K562 (cell line): Measurements from ENCODE around the gene SH3BGRL3. TPM values are rescaled to one million over a fixed set of nuclear protein-coding genes. Genes with fewer than 3 reads are reported as not detected.
A peak's percentile ranks its signal among the peaks of the same experiment; 100 is the strongest.

ENCODE experiments used
- BDP1 ChIP-seq: IDR thresholded peaks from 3 replicates; pipeline ENCODE4 v1.6.1; 2011; ENCODE audit not compliant: insufficient read length, insufficient read depth
- DPF2 ChIP-seq: fragments of 450-650 bp; IDR thresholded peaks from 2 replicates; pipeline ENCODE4 v1.6.1; 2016
- ETV6 ChIP-seq, 3 experiments: fragments of 150-350 bp in 1 of 3; sonication (generic) in 1 of 3; formaldehyde crosslinking in 1 of 3; IDR thresholded peaks; 2 replicates each; pipeline versions ENCODE4 v1.6.1 to v1.8.0; 2014 to 2022; ENCODE audit warnings: borderline replicate concordance in 2 of 3, low read depth in 2 of 3, antibody characterized with exemption in 1 of 3, low read length in 1 of 3, mild to moderate bottlenecking in 1 of 3, missing genetic modification reagents in 1 of 3
- GMEB1 ChIP-seq: fragments of 250-450 bp; sonication (Bioruptor Pico); IDR thresholded peaks from 2 replicates; pipeline ENCODE4 v1.4.0; 2020; ENCODE audit warnings: mild to moderate bottlenecking
- GTF2E2 ChIP-seq: fragments of 200-800 bp; sonication (Bioruptor generic); IDR thresholded peaks from 2 replicates; pipeline ENCODE4 v1.6.1; 2016; ENCODE audit warnings: missing genetic modification characterization, missing compliant biosample characterization
- PATZ1 ChIP-seq: fragments of 250-450 bp; sonication (Bioruptor Pico); IDR thresholded peaks from 2 replicates; pipeline ENCODE4 v1.5.0; 2020; ENCODE audit warnings: mild to moderate bottlenecking, borderline replicate concordance
- PPARD ChIP-seq: fragments of 250-450 bp; sonication (Bioruptor Pico); IDR thresholded peaks from 2 replicates; pipeline ENCODE4 v1.8.0; 2022; ENCODE audit warnings: inconsistent platforms, mild to moderate bottlenecking, moderate library complexity
- THAP12 ChIP-seq: fragments of 250-450 bp; sonication (Bioruptor Pico); IDR thresholded peaks from 2 replicates; pipeline ENCODE4 v1.9.0; 2021; ENCODE audit warnings: mild to moderate bottlenecking, inconsistent platforms
- polyA plus RNA-seq, 8 experiments: library from polyadenylated mRNA; depleted of rRNA in 4 of 8; stranded (reverse) in 5 of 8; unstranded in 3 of 8; fragments of >200 nt; fragmentation: Nextera tagmentation in 2 of 8; fragmentation: Illumina TruSeq in 1 of 8; extraction: Ambion mirVana in 2 of 8; extraction: Trizol in 1 of 8; gene quantifications; 2 replicates each; pipeline versions ENCODE4 v1.2.1 to v1.2.3, GENCODE V29; 2011 to 2014; ENCODE audit warnings: inconsistent platforms in 1 of 8, missing spikeins in 1 of 8
- total RNA-seq, 7 experiments: library from RNA; depleted of rRNA in 6 of 7; stranded (reverse); fragments of >200 nt in 6 of 7; fragmentation: Illumina TruSeq in 2 of 7; extraction: Trizol in 2 of 7; gene quantifications; 2 replicates each; pipeline versions ENCODE4 v1.2.1 to v1.2.3, GENCODE V29; 2011 to 2021; ENCODE audit warnings: low replicate concordance in 1 of 7
- TF ChIP-seq, protein P1 (sequence below): fragments of 250-450 bp; sonication (Bioruptor Pico); IDR thresholded peaks from 2 replicates; pipeline ENCODE4 v1.5.0; 2020; ENCODE audit warnings: mild to moderate bottlenecking
- TF ChIP-seq, protein P2 (sequence below): sonication (generic); formaldehyde crosslinking; IDR thresholded peaks from 2 replicates; pipeline ENCODE4 v1.9.0; 2022; ENCODE audit warnings: mild to moderate bottlenecking, missing genetic modification reagents

Gene SH3BGRL3
- total and polyA plus RNA-seq, 9 of the 15 experiments (the other 6 are each of a cell fraction or from before 2014, with no cell fraction given) = 30.3 to 140 (median 54.2) TPM

DNA sequence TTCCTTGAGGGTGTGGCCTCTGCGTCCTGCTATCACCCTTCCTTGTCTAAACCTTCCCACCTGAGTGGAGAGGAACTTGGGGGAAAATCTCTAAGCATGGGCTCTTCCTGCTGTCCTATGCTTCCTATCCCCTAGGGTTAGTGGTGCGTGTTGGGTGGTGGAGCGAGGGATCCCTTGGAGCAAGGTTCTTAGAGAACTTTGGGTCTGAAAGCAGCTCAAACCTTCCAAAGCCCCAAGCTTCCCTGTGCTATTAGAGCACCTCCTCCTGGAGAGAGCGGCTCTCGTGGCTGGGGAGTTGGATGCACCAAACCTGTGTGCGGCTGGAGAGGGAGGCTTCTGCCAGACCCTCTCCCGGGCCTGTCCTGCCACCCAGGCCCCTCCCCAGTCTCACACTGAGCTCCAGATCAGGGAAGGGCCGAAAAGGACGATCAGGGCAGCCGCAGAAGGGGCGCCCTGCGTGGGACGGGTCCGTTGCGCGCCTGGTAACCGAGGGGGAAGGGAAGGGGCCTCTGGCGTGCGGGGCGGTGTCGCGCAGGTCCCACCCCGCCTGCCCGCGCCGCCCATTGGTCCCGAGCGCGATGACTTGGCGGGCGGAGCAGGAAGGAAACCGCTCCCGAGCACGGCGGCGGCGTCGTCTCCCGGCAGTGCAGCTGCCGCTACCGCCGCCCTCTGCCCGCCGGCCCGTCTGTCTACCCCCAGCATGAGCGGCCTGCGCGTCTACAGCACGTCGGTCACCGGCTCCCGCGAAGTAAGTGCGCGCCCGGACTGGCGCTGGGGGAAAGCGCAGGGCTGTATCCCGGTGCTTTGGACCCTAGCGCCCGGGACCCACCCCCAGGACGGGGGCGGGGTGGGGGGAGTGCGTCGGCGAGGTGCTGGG, at the start of gene SH3BGRL3 (continued):
- peak; percentile 88 for TF ChIP-seq THAP12 (CRISPR knock-in tag)
- TF ChIP-seq ETV6 (IDR thresholded peaks at IDR 0.05; ENCODE audit: borderline replicate concordance in 1 of 2, low read depth in 2 of 2, low read length in 1 of 2) = no peak
- TF ChIP-seq ETV6 (CRISPR knock-in tag; IDR thresholded peaks at IDR 0.05; ENCODE audit: borderline replicate concordance) = peak; percentile 41; the same call in 1 of the 2 replicates
- TF ChIP-seq, protein P1, sequence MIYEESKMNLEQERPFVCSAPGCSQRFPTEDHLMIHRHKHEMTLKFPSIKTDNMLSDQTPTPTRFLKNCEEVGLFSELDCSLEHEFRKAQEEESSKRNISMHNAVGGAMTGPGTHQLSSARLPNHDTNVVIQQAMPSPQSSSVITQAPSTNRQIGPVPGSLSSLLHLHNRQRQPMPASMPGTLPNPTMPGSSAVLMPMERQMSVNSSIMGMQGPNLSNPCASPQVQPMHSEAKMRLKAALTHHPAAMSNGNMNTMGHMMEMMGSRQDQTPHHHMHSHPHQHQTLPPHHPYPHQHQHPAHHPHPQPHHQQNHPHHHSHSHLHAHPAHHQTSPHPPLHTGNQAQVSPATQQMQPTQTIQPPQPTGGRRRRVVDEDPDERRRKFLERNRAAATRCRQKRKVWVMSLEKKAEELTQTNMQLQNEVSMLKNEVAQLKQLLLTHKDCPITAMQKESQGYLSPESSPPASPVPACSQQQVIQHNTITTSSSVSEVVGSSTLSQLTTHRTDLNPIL (CRISPR knock-in tag) = 0 out of 2 replicates have a peak, but pooled peaks have one; percentile 12
- peak; percentile 65 for TF ChIP-seq GMEB1 (CRISPR knock-in tag)
- TF ChIP-seq PPARD (CRISPR knock-in tag) = no peak
- TF ChIP-seq DPF2 = peak; percentile 31; the same call in 1 of the 2 replicates
- peak; percentile 84; the same call in 1 of the 2 replicates for TF ChIP-seq GTF2E2
- TF ChIP-seq PATZ1 = 0 out of 2 replicates have a peak, but pooled peaks have one; percentile 75
- TF ChIP-seq, protein P2, sequence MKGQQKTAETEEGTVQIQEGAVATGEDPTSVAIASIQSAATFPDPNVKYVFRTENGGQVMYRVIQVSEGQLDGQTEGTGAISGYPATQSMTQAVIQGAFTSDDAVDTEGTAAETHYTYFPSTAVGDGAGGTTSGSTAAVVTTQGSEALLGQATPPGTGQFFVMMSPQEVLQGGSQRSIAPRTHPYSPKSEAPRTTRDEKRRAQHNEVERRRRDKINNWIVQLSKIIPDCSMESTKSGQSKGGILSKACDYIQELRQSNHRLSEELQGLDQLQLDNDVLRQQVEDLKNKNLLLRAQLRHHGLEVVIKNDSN = 0 out of 2 replicates have a peak, but pooled peaks have one; percentile 40
- no peak for TF ChIP-seq BDP1
